Inflammatory macrophage (primary cell): ENCODE results near the gene RBM34.
"Not testable (repeated sequence)": the region's sequence is repeated elsewhere in the genome, so short reads cannot be mapped to it uniquely, and the experiment has no call there.

Source experiments
- DNase-seq, 2 donors: peaks; one replicate each; pipeline ENCODE4 v3.0.0-alpha.2; 2020 to 2022
- total RNA-seq, 18 experiments: gene quantifications; one replicate each; lab custom pipeline; 2026; ENCODE audit warnings: mixed read lengths in 6 of 18, inconsistent platforms in 2 of 18; lab: John Stamatoyannopoulos, UW

RBM34 gene, protein sequence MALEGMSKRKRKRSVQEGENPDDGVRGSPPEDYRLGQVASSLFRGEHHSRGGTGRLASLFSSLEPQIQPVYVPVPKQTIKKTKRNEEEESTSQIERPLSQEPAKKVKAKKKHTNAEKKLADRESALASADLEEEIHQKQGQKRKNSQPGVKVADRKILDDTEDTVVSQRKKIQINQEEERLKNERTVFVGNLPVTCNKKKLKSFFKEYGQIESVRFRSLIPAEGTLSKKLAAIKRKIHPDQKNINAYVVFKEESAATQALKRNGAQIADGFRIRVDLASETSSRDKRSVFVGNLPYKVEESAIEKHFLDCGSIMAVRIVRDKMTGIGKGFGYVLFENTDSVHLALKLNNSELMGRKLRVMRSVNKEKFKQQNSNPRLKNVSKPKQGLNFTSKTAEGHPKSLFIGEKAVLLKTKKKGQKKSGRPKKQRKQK
- total RNA-seq = 0.52 to 2.7 (median 0.89) reads per million in 18 experiments

GRCh38 chr1:235160957-235161684 is at the start of gene RBM34:
Gene RBM34 (minus strand): TSS chr1:235161250. CDS start chr1:235161226, 24 bp downstream.
- peak; percentile 91 to 93 for DNase-seq

DNA sequence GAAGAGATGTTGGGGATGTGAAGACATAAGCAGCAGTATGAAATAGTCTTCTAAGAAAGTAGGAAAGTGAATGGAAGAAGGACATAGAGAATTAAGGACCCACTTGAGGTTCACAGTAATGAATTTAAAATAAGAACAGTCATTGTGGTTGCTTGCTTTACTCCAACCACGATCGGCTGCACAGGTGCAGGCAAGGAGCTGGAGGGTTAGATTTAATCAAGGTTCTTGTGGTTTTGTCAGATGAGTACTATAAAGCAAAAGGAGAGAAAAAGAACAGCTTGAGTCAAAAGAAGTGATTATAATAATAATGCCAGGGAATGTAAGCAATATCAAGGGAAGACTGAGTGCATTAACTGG is 46.1 kb upstream of the RBM34 start:
- no peak for DNase-seq

GRCh38 chr1:235206533-235207208 is 45.6 kb upstream of the RBM34 start:
- no peak for DNase-seq

DNA sequence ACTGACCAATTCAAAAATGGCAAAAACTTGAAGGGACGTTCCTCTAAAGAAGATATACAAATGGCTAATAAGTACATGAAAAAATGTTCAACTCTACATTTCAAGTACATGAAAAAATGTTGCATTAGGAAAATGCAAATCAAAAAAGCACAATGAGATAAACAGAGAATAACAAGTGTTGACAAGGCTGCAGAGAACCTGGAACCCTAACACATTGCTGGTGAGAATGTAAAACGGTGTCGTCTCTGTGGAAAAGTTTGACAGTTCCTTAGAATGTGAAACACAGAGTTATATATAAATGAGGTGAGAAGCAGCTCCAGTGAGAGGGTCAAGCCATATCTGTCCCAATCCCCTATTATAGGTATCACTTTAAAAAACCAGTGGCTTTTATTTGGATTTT is 44.6 kb upstream of the RBM34 start:
- DNase-seq = no peak

DNA sequence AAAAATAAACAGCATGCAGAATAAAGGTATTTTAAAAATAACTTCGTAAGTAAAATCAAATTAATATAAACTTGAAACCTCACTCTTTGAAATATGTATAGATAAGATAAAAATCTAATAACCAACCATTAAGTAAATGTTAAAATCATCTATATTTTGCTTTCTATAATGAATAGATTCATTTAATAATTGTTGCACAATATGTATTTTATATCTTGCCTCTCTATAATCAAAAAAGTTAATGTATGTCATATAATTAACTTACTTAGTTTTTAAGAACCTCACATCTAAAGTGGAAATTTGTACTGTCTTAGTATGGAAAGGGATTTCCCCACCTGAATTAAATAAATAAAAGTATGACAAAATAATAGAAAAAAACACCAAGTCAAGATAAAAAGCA is 42.4 kb upstream of the RBM34 start:
- DNase-seq = no peak

- DNase-seq = not testable (repeated sequence)
These were observed 41.4 kb upstream of the RBM34 start for GRCh38 chr1:235202447-235202846.

GRCh38 chr1:235199441-235199840 is 38.4 kb upstream of the RBM34 start:
- DNase-seq = no peak

DNA sequence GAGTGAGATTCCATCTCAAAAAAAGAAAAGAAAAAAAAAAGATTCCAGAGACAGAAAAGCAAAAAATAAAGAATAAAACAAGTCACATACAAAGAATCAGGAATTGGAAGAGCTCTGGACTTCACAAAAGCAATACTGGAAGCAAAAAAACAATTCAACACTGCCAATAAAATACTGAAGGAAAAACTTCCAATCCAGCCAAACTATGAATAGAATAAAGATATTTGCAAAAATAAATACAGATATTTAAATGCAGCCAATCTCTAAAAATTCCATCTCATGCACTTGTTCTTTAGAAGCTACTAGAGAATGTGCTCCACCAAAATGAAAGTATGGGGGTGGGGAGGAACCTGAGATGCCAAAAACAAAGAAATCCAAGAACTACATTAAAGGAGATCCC is 29.4 kb upstream of the RBM34 start:
- no peak for DNase-seq

DNA sequence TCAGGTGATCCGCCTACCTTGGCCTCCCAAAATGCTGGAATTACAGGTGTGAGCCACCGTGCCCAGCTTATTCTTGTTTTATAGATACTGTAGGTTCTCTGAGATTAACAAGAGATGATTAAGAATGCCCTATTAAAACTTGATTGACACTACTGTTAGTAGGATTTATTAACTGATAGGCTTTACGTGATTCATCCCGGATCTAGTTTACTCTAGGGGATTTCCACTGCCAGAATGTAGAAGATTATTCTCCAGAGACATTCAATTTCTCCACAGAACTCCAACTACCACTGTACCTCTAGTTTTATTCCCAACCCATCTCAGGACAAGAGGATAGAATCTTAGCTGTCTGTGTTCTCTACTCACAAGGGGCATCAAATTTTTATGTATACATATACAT is 26.3 kb upstream of the RBM34 start:
- no peak for DNase-seq

DNA sequence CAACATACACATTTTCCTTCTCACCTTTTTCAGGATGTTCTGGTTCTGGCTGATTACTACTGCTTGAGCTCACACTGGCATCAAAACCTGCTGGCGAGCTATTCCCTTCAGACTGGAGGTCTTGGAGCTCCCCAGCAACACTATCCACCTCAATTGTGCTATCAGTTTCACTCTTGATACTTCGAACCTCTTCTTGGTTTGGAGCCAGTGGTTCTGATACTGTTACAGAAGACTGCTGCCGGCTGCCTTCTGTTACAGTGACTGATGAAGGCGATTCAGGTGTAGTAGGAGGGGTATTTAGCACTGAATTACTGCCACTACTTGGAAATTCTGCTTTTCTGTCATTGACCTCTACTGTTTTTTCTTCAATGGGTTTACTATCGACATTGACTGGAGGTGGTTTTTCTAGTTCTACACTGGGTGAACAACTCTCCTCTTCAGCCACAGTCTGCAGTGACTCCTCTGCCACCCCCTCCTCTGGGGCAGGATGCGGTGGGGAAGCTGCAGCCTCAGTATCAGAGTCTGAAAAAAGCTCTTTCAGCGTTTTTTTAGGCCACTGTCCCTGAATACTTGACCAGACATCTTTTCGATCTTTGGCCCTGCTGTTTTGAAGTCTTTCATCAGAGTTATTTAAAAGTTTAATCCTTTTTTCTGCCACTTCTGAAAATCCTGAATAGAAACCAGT is 20.7 kb upstream of the RBM34 start:
- no peak for DNase-seq

GRCh38 chr1:235180916-235181460 is 19.9 kb upstream of the RBM34 start:
- DNase-seq = no peak

GRCh38 chr1:235176486-235176885 is 15.4 kb upstream of the RBM34 start:
- DNase-seq = no peak

DNA sequence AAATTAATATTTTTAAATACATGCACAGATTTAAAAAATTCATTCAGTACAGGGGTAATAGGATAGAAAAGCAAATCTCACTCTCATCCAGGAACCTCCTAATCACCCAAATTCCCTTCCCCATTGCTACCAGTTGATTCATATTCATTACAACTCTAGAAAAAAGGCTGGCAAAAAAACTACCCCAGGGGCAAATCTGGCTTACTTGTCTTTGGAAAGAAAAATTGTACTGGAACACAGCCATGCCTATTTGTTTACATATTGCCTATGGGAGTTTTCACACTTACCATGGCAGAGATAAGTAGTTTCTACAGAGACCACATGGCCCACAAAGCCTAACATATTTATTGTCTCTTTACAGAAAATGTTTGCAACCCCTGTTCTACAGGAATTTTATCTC is 8.9 kb upstream of the RBM34 start:
- no peak for DNase-seq

- no peak for DNase-seq
These were observed 7.3 kb upstream of the RBM34 start for GRCh38 chr1:235168375-235168774.

DNA sequence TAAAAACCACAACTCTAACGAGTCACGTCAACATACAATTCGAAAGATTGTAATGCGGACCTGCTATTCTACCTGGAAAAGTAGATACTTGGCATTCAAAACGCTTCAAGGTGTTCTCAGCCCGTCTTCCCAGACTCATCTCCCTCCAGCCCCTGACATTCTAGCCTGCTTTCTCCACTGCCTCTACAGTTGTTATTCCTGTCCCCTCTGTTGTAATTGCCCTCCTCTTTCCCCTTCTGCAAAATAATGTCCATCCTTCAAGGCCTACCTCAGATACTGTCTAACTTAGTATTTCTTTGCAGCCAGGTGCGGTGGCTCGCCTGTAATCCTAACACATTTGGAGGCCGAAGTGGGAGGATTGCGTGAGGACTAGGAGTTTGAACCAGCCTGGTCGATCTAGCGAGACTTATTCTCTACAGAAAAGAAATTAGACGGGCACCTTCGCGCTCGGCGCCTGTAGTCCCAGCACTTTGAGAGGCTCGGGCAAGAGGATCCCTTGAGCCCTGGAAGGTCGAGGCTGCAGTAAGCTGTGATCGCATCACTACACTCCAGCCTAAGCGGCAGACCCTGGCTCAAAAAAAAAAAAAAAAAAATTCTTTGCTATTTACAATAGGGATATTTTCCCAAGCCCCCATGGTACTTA is 756 bp upstream of the RBM34 start:
- no peak for DNase-seq

GRCh38 chr1:235160383-235160956 is 580 bp downstream of the RBM34 start:
- DNase-seq = peak in 1 of 2 donors; percentile 49

DNA sequence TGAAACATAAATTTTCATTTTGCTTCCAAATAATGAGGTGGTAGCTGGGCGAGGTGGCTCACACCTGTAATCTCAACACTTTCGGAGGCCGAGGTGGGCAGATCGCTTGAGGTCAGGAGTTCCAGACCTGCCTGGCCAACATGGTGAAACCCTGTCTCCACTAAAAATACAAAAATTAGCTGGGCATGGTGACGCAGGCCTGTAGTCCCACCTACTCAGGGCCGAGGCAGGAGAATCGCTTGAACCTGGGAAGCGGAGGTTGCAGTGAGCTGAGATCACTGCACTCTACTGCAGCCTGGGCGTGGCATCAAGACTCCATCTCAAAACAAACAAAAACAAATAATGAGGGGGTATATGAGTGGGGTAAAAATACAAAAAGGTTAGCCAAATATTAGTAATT is 1.1 kb downstream of the RBM34 start:
- DNase-seq = not testable (repeated sequence)

DNA sequence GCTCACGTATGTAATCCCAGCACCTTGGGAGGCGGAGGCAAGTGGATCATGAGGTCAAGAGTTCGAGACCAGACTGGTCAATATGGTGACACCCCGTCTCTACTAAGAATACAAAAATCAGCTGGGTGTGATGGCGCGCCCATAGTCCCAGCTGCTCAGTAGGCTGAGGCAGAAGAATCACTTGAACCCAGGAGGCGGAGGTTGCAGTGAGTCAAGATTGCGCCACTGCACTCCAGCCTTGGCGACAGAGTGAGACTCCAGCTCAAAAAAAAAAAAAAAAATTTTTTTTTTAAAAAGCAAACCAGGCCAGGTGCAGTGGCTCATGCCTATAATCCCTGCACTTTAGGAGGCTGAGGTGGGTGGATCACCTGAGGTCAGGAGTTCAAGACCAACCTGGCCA is 1.8 kb downstream of the RBM34 start:
- not testable (repeated sequence) for DNase-seq

- no peak for DNase-seq
These were observed 2.4 kb downstream of the RBM34 start for GRCh38 chr1:235158680-235159079.

GRCh38 chr1:235157150-235157549 is 3.9 kb downstream of the RBM34 start:
- DNase-seq = no peak

DNA sequence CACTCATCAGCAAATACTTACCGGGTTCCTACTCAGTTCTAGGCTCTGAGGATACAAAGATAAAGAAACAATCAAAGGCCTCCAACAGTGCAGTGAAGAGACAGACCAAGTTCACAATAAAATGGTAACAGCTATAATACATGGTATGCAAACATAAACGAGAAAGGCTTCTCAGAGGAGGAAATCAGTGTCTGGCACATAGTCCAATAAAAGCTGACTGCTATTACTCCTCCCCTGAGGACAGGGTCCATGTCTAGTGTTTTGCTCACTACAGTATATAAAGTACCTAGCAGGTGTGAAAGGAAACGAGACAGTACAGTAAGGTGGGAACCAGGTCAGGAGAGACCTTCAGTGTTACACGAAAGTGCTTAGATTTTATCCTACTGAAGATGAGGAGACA is 4.3 kb downstream of the RBM34 start:
- no peak for DNase-seq

- no peak for DNase-seq
These were observed 4.8 kb downstream of the RBM34 start for GRCh38 chr1:235156265-235156664.
